Vagina (tissue), 2 donors: ENCODE measurements around the gene AFG3L2. TPM values are rescaled to one million over a fixed set of nuclear protein-coding genes. Genes with fewer than 3 reads are reported as not detected.

Source experiments
- DNase-seq, 2 donors: peaks; one replicate each; pipeline ENCODE4 v3.0.0-alpha.2; 2017; ENCODE audit errors: extremely low spot score in 2 of 2
- H3K27ac ChIP-seq: fragments of 200-600 bp; sonication (generic); one replicate; pipeline ENCODE4 v1.5.1; 2019
- H3K27me3 ChIP-seq: fragments of 200-600 bp; sonication (generic); one replicate; pipeline ENCODE4 v1.5.1; 2019
- H3K36me3 ChIP-seq, 2 donors: fragments of 200-600 bp; sonication (generic); one replicate each; pipeline ENCODE4 v1.5.1; 2017 to 2019
- H3K4me1 ChIP-seq: fragments of 200-600 bp; sonication (generic); one replicate; pipeline ENCODE4 v1.5.1; 2019
- H3K4me3 ChIP-seq, 2 donors: fragments of 200-600 bp; sonication (generic); 1 replicate in 1 of 2; 2 replicates in 1 of 2; pipeline ENCODE4 v1.5.1; 2016 to 2019
- H3K9me3 ChIP-seq: fragments of 200-600 bp; sonication (generic); one replicate; pipeline ENCODE4 v1.5.1; 2019
- POLR2A ChIP-seq, 2 donors: fragments of 450-650 bp; IDR thresholded peaks; one replicate each; pipeline ENCODE4 v1.6.1; 2017; ENCODE audit warnings: antibody characterized with exemption in 2 of 2, mild to moderate bottlenecking in 2 of 2, moderate library complexity in 2 of 2
- POLR2AphosphoS5 ChIP-seq, 2 donors: sonication (generic); formaldehyde crosslinking; IDR thresholded peaks; one replicate each; pipeline ENCODE4 v1.9.0; 2017; ENCODE audit warnings: antibody characterized with exemption in 2 of 2, mild to moderate bottlenecking in 2 of 2, low read depth in 1 of 2; ENCODE audit not compliant: insufficient read depth in 1 of 2
- intact Hi-C: fragments of 100-400 bp; cut with DNase I; formaldehyde crosslinking; loops from one replicate; pipeline ENCODE4 v1.15.1; 2023
- total RNA-seq: library from RNA; depleted of rRNA; stranded (reverse); fragments of >200 nt; gene quantifications from one replicate; pipeline ENCODE4 v1.2.3, GENCODE V29; 2016
- TF ChIP-seq, protein P1 (sequence below), 3 experiments: fragments of 450-650 bp in 2 of 3; fragments of 200-600 bp in 1 of 3; sonication (generic) in 1 of 3; IDR thresholded peaks; one replicate each; pipeline ENCODE4 v1.5.1; 2017 to 2019; ENCODE audit warnings: antibody characterized with exemption in 3 of 3, mild to moderate bottlenecking in 2 of 3, moderate library complexity in 2 of 3

AFG3L2 gene
- total RNA-seq, 1 donor from 2014 or later: 38.3 TPM

- no peak for TF ChIP-seq POLR2A (IDR thresholded peaks at IDR 0.05)
- no peaks in the 10 kb centered on the region for H3K27me3 ChIP-seq
- H3K4me1 ChIP-seq: no peaks in the 10 kb centered on the region
- H3K4me3 ChIP-seq: no peak overlapping the region
- no peak overlapping the region for H3K27ac ChIP-seq
- no peak for DNase-seq
- H3K9me3 ChIP-seq: no peaks in the 10 kb centered on the region
- intact Hi-C loops: no loop called here
- H3K36me3 ChIP-seq: peaks cover 0 to 64% of the 10 kb centered on the region in 2 donors
These were observed 10.6 kb downstream of the AFG3L2 start for GRCh38 chr18:12366379-12366778.

- TF ChIP-seq, protein P1, sequence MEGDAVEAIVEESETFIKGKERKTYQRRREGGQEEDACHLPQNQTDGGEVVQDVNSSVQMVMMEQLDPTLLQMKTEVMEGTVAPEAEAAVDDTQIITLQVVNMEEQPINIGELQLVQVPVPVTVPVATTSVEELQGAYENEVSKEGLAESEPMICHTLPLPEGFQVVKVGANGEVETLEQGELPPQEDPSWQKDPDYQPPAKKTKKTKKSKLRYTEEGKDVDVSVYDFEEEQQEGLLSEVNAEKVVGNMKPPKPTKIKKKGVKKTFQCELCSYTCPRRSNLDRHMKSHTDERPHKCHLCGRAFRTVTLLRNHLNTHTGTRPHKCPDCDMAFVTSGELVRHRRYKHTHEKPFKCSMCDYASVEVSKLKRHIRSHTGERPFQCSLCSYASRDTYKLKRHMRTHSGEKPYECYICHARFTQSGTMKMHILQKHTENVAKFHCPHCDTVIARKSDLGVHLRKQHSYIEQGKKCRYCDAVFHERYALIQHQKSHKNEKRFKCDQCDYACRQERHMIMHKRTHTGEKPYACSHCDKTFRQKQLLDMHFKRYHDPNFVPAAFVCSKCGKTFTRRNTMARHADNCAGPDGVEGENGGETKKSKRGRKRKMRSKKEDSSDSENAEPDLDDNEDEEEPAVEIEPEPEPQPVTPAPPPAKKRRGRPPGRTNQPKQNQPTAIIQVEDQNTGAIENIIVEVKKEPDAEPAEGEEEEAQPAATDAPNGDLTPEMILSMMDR (IDR thresholded peaks at IDR 0.05): no peak
- TF ChIP-seq POLR2AphosphoS5 (IDR thresholded peaks at IDR 0.05; ENCODE audit: insufficient read depth in 1 of 2, low read depth in 1 of 2) (no peak), POLR2A (IDR thresholded peaks at IDR 0.05) (no peak)
- no peak for DNase-seq
- H3K4me3 ChIP-seq: no peak overlapping the region
- H3K27me3 ChIP-seq: no peaks in the 10 kb centered on the region
- intact Hi-C loops: no loop called here
- H3K36me3 ChIP-seq: peaks cover 0 to 69% of the 10 kb centered on the region in 2 donors
- no peaks in the 10 kb centered on the region for H3K4me1 ChIP-seq
- no peaks in the 10 kb centered on the region for H3K9me3 ChIP-seq
- no peak overlapping the region for H3K27ac ChIP-seq
These were observed 14.4 kb downstream of the AFG3L2 start for GRCh38 chr18:12362473-12363174.

- H3K27me3 ChIP-seq: no peaks in the 10 kb centered on the region
- no peaks in the 10 kb centered on the region for H3K9me3 ChIP-seq
- no peak for TF ChIP-seq POLR2AphosphoS5 (IDR thresholded peaks at IDR 0.05; ENCODE audit: insufficient read depth in 1 of 2, low read depth in 1 of 2)
- H3K36me3 ChIP-seq: peaks cover 0 to 68% of the 10 kb centered on the region in 2 donors
- H3K27ac ChIP-seq: no peak overlapping the region
- DNase-seq: no peak
- intact Hi-C loops: no loop called here
- no peak overlapping the region for H3K4me3 ChIP-seq
- no peaks in the 10 kb centered on the region for H3K4me1 ChIP-seq
These were observed 15.2 kb downstream of the AFG3L2 start for GRCh38 chr18:12361770-12362378.

GRCh38 chr18:12359515-12359927, 17.5 kb downstream of the AFG3L2 start:
- no peak overlapping the region for H3K27ac ChIP-seq
- no peak overlapping the region for H3K4me3 ChIP-seq
- H3K9me3 ChIP-seq: no peaks in the 10 kb centered on the region
- no peaks in the 10 kb centered on the region for H3K27me3 ChIP-seq
- peaks cover 0 to 66% of the 10 kb centered on the region in 2 donors for H3K36me3 ChIP-seq
- TF ChIP-seq POLR2AphosphoS5 (IDR thresholded peaks at IDR 0.05; ENCODE audit: insufficient read depth in 1 of 2, low read depth in 1 of 2): no peak
- TF ChIP-seq, protein P1 (IDR thresholded peaks at IDR 0.05): no peak
- TF ChIP-seq POLR2A (IDR thresholded peaks at IDR 0.05): no peak
- H3K4me1 ChIP-seq: no peaks in the 10 kb centered on the region
- DNase-seq: no peak
- intact Hi-C loops: no loop called here

- no peak overlapping the region for H3K27ac ChIP-seq
- no peaks in the 10 kb centered on the region for H3K9me3 ChIP-seq
- TF ChIP-seq POLR2AphosphoS5 (IDR thresholded peaks at IDR 0.05; ENCODE audit: insufficient read depth in 1 of 2, low read depth in 1 of 2) (no peak), POLR2A (IDR thresholded peaks at IDR 0.05) (no peak)
- TF ChIP-seq, protein P1 (IDR thresholded peaks at IDR 0.05): no peak
- peaks cover 5 to 72% of the 10 kb centered on the region in 2 donors for H3K36me3 ChIP-seq
- H3K4me1 ChIP-seq: no peaks in the 10 kb centered on the region
- intact Hi-C loops: no loop called here
- H3K27me3 ChIP-seq: no peaks in the 10 kb centered on the region
- no peak overlapping the region for H3K4me3 ChIP-seq
- DNase-seq: no peak
These were observed 24.8 kb downstream of the AFG3L2 start for GRCh38 chr18:12352188-12352587.

DNA sequence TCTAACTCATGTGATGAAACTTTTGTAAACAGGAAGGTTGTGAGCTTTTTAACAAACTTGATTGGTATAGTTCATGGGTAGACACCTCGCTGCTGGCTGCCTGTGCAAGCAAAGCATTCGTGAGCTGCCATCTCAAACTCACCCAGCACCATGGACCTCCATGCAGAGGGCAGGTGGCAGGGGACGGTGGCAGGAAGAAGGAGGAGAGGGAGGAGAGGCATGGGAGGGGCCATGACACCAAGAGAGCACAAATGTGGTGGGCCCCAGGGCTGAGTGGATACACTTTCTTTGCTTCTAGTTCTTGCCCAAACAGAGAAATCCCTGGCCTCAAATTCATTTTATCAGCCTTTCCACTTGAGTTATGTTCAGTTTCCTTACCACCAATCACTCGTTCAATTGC, 29.1 kb downstream of the AFG3L2 start:
- intact Hi-C loops: no loop called here
- Histone ChIP-seq H3K4me3 (no peak overlapping the region), H3K36me3 (peaks cover 5 to 94% of the 10 kb centered on the region in 2 donors), H3K27me3 (no peaks in the 10 kb centered on the region), H3K9me3 (no peaks in the 10 kb centered on the region), H3K4me1 (no peaks in the 10 kb centered on the region), H3K27ac (no peak overlapping the region)
- DNase-seq: no peak
- TF ChIP-seq, protein P1 (IDR thresholded peaks at IDR 0.05): no peak
- TF ChIP-seq POLR2A (IDR thresholded peaks at IDR 0.05) (no peak), POLR2AphosphoS5 (IDR thresholded peaks at IDR 0.05; ENCODE audit: insufficient read depth in 1 of 2, low read depth in 1 of 2) (no peak)
